Subcutaneous adipose tissue (tissue), 4 donors: ENCODE measurements around the gene SNTG2. TPM values are rescaled to one million over a fixed set of nuclear protein-coding genes. Genes with fewer than 3 reads are reported as not detected.

Experiments
- total RNA-seq, 4 donors: library from RNA; depleted of rRNA; stranded (reverse); fragments of >200 nt; gene quantifications; one replicate each; pipeline ENCODE4 v1.1.0, GENCODE V29; 2016
- TF ChIP-seq, protein P1 (sequence below): fragments of 450-650 bp; IDR thresholded peaks from one replicate; pipeline ENCODE4 v1.5.1; 2016; ENCODE audit warnings: low read depth, mild to moderate bottlenecking, control low read depth, antibody characterized with exemption, moderate library complexity

The SNTG2 gene
- total RNA-seq, 4 donors from 2014 or later = 4.2 to 17.4 (median 11.3) TPM

DNA sequence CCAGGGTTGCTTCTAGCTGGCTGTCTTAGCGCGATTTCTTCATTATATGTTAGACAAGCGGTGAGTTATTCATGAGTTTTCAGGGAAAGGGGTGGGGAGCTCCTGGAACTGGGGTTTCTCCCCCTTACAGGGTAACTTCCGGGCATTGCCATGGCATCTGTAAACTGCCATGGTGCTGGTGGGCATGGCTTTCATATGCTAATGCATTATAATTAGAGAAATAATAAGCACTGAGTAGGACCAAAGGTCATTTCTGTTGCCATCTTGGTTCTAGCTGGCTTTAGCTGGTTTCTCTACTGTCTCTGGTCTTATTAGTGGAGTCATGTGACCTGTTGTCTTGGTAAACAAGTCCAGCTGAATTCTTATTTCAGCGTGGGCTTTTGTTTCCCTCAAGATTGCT, 5.5 kb upstream of the SNTG2 start:
- TF ChIP-seq, protein P1, sequence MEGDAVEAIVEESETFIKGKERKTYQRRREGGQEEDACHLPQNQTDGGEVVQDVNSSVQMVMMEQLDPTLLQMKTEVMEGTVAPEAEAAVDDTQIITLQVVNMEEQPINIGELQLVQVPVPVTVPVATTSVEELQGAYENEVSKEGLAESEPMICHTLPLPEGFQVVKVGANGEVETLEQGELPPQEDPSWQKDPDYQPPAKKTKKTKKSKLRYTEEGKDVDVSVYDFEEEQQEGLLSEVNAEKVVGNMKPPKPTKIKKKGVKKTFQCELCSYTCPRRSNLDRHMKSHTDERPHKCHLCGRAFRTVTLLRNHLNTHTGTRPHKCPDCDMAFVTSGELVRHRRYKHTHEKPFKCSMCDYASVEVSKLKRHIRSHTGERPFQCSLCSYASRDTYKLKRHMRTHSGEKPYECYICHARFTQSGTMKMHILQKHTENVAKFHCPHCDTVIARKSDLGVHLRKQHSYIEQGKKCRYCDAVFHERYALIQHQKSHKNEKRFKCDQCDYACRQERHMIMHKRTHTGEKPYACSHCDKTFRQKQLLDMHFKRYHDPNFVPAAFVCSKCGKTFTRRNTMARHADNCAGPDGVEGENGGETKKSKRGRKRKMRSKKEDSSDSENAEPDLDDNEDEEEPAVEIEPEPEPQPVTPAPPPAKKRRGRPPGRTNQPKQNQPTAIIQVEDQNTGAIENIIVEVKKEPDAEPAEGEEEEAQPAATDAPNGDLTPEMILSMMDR = no peak

DNA sequence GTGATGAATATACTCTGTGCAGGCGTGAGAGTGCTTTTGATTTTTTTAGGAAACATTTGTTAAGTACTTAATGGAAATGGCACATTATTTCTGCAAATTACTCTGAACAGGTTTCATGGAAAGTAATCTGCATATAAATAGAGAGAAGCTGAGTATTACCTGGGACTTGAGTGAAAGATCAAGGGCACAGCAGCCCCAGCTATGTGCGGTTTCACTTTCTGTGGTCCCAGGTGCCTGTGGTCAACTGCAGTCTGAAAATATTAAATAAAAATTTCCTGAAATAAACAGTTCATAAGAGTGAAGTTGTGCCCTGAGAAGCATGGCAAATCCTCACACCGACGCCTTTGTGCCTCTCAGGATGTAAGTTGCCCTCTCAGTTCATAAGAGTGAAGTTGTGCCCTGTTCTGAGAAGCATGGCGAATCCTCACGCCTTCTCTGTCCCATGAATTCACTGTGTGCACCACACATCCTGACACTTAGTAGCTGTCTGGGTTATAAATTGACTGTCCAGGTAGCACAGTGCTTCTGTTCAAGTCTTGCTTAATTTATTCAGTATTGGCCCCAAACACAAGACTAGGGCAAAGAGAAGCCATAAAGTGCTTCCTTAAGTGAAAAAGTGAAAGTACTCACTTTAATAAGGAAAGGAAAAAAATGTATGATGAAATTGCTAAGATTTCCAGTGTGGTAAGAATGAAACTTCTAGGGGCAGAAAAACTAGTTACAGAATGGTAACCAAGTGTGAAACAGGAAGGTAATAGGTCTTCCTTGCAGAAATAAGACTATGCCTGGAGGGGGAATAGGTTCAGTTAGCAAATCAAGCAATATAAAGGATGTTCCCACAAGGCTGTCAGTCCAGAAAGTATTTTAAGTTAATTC, 4.3 kb upstream of the SNTG2 start:
- TF ChIP-seq, protein P1 = no peak

DNA sequence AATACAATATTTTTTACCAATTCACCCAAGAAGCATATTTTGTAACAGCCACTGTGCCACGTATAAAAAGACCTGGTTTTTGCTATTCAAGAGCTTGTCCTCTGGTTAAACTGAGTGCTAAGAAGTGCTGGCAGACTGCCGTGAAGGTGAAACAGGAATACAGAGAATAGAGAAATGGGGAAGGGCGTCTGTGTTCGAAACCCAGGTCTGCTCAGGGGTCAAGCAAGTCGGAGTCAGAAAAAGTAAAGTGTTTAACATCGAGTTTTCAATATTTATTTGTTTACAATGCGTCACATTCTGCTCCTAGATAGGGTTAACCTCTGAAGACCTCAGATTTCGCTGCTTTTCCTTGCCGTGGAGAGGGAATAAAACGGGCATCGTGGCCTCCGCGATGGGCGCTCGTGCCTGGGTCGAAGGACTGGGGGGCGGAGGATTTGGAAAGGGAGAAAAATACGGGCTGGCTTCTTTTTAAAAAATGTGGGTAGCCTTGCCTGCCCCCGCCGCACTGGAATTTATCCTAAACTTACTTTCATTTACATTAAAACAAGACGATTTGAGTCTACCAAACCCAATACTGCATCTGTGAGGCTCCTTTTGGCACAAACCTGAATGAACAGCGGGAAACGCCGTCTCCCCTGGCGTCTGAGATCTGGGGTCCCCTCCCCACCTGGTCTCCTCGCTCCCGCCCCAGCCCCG, 1.1 kb upstream of the SNTG2 start:
- TF ChIP-seq, protein P1 = no peak

DNA sequence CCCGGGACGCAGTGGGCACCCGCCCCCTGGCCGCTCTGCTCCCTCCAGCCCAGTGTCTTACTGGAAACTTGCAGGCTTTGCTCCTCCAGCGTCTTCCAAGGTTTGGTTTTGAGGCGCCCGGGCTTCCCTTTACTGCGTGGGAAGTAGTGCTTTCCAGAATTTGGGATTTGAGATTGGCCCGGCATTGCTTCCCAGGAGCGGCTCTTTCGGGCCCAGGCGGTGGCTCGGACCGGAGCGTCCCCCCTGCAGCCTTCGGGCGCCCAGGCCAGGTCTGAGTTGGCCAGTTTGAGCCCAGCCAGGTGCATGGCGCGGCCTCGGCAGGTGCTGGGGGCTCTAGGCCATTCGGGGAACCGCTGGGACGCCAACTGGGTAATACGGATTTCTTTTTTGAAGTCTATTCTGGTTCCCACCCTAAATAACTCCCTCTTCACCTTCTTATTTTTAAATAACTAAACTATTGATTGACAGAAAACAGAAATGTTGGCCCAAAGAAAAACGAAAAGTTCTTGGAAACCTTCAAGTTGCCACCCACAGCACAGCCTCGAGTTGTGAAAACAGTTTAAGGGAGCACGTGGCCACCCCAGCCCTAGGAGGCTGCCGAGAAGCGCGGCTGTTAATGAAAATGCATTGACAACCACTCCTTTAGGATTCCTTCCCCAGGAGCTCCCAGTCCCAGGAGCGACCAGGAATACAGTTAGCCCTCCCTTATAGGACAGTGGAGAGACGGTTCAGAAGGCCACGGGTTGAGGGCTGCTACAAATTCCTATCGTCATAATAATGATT, 766 bp downstream of the SNTG2 start:
- TF ChIP-seq, protein P1 = no peak

DNA sequence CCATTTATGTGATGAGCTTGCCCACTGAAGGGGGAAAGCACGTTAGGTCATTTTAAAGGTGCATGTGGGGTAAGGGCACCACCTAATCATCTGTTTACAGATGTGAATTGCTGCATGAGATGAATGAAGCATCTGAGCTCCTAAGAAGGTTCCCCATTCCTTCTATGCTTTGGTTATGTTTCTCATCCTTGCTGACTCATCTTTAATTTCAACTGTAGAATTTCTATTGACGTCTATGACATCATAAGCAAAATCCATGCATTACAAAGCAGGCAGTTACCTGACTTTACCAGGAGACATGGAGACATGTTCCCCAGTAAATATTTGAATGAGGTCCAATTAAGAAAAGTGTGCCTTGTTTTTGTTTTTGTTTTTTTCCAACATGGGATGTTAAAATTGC, 2.8 kb downstream of the SNTG2 start:
- TF ChIP-seq, protein P1 = no peak

DNA sequence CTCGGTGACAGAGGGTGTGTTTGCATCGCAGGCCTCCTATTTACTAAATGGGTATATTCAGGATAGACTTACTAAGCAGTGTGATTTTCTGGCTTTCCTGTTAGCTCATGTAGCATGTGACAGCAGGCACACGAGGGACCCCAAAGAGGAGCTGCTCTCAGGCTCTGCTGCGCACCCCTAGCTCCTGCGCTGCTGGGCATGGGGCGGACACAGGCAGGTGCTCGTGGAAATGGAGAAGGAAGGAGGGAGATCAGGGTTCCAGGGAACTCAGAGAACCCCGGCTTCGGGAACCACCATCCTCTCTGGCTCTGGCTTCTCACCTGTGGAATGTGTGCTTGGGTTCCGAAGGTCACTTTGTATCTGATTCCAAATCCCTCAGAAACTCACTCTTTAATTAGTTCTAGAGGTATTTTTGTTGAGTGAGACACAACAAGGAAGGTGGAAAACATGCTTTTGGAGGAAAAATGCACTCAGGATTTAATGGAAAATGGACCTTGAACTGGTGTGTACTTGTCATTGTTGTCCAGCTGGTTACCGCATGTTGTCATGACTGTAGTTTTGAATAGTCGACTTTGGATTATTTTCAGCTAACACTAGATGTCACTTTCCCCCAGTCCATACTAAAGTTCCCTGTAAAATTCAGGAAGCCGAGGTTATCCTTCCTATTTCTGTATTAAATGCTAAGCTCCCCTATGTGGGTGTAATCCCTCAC, 3.5 kb downstream of the SNTG2 start:
- TF ChIP-seq, protein P1 = no peak
